GM12874 (cell line): Measurements from ENCODE around the gene OR8U1.

Source experiments
- TF ChIP-seq, protein P1 (sequence below): IDR thresholded peaks from 2 replicates; pipeline ENCODE4 v1.5.1; 2011; ENCODE audit warnings: low read depth, mild to moderate bottlenecking, control low read depth, low read length, moderate library complexity; ENCODE audit not compliant: insufficient read depth

The OR8U1 gene

DNA sequence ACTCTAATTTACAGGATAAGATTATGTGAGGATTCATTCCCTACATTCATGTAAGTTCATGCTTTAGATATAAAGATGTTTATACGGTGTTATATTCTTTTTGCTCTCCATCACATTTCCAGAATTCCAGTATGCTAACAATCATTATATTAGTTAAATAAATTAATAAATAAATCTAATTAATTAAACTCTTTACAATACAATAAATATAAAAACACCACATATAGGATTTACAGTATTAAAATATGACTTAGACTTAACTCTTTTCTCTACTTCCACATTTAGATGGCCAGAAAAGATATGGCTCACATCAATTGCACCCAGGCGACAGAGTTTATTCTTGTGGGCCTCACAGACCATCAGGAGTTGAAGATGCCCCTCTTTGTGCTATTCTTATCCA, at the start of gene OR8U1:
TSS of gene OR8U1 (plus strand) at position 301 of the 400 bp plus-strand sequence. CDS start at position 301, 0 bp downstream.
- TF ChIP-seq, protein P1, sequence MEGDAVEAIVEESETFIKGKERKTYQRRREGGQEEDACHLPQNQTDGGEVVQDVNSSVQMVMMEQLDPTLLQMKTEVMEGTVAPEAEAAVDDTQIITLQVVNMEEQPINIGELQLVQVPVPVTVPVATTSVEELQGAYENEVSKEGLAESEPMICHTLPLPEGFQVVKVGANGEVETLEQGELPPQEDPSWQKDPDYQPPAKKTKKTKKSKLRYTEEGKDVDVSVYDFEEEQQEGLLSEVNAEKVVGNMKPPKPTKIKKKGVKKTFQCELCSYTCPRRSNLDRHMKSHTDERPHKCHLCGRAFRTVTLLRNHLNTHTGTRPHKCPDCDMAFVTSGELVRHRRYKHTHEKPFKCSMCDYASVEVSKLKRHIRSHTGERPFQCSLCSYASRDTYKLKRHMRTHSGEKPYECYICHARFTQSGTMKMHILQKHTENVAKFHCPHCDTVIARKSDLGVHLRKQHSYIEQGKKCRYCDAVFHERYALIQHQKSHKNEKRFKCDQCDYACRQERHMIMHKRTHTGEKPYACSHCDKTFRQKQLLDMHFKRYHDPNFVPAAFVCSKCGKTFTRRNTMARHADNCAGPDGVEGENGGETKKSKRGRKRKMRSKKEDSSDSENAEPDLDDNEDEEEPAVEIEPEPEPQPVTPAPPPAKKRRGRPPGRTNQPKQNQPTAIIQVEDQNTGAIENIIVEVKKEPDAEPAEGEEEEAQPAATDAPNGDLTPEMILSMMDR: no peak

DNA sequence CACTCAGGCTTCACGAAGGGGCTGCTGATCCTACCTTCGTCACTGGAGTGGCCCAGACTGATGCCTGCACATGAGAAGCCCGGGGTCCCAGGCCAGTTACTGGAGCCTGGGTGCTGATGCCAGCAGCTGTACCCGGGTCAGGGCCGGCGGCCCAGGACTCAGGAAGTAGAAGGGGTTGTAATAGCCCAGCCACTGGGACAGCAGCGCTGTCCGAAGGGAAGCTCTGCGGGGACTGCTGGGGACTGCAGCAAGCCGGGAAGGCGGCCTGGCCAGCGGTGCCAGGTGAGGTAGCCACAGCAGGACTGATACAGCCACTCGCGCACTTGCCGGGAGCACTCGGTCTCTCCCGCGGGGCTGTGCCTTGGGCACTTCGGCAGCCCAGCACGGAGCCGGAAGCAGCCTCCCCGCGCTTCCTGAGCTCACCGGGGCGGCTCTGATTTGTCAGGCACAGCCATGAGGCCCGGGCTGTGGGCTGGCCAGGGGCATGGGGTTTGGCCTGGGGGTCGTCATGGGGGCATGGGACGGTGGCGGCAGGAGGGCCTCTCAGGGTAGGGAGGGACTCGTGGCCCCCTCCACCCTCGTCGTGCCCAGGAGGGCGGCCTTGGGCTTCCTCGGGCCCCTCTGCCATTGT, 43.4 kb upstream of the OR8U1 start:
- TF ChIP-seq, protein P1: no peak

DNA sequence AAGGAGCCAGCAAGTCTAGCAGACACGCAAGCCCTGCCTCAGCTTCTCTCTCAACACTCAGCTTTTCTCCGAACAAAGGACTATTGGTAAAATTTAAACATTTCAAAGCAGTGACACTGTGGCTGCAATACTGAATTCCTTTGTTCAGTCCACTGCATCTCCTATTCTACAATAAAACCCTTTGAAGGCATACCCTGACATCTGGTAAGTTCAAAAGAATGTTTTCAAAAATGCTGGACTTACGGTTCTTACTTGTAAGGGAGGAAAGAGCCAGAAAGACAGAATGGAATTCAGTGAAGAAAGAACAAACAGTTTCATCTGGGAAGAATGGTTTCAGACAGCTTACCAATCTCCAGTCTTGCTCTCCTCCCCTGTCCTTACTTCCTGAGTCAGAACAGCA, 42.3 kb upstream of the OR8U1 start:
- TF ChIP-seq, protein P1: no peak

DNA sequence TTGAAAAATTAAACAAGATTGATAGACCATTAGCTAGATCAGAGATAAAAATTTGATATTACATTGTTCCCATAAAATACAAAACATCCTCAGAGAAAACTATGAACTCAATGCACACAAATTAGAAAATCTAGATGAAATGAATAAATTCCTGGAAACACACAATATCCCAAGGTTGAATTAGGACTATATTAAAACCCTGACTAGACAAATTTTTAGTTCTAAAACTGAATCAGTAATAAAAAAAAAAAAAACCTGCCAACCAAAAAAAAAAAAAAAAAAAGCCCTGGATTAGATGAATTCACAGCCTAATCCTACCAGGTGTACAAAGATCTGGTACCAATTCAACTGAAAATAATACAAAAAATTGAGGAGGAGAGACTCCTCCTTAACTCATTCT, 35.1 kb upstream of the OR8U1 start:
- TF ChIP-seq, protein P1: no peak

DNA sequence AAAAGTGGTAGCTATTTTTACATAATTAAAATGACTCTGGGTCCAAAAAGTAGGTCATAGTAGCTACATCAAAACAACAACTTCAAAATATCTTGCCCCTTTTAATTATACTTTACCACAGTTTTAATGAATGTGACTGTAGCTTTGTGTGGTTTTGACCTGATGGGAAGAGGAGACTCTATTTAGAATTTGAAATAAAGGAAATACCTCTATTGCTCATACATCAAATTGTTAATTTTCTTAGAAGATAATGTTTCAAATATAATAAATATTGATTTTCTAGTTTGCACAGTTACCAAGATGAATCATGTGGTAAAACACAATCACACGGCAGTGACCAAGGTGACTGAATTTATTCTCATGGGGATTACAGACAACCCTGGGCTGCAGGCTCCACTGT, 29.7 kb upstream of the OR8U1 start, which contains the start of gene OR8K1:
TSS of gene OR8K1 (plus strand) at position 301 of the 400 bp plus-strand sequence. CDS start at position 301, 0 bp downstream.
- TF ChIP-seq, protein P1: no peak

DNA sequence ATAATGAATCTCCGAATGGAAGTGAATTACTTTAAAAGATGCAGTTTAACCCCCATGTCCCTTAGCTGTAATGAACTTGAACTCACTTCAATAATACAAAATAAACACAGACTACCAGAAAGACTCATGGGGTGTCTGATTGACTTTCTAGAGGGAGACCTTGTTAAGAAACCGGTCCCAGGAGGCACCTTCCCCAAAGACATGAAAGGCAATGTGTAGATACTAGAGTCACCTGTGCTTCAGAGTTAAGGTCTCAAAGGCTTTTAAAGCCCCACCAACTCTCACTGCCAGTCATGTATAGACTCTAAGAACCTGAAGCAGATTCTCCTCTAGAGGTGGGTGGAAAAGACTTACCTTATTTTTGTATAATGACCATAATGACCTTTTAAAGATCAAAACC, 21.4 kb upstream of the OR8U1 start, which contains the start of gene OR8J1:
TSS of gene OR8J1 (plus strand) at position 301 of the 400 bp plus-strand sequence. CDS start 5,956 bp downstream, outside the sequence.
- TF ChIP-seq, protein P1: no peak

DNA sequence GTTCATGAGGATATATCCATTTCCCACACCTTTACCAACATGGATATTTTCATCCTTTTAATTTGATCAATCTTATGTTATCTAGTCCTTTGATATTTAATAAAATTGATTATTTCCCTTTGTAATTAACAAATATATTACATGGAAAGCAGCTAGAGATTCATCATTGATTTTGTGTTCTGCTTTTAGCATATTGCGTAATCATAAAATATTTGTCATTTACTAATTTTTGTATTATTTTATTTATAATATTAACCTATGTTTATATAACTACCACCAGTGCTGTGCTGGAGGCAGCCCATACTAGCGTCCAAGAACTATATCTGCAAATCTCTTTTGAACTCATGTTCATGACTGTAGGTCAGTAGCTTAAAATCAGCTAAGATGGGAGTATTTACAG, 4.7 kb downstream of the OR8U1 start:
- TF ChIP-seq, protein P1: no peak
